ENCODE measurements around the gene THRB. TPM values are rescaled to one million over a fixed set of nuclear protein-coding genes. Genes with fewer than 3 reads are reported as not detected.

The THRB gene
- total RNA-seq, 3 donors from 2014 or later, result not detected

- DNase-seq (no peak), ATAC-seq (no peak)
- H3K36me3 Mint-ChIP-seq (ENCODE audit: insufficient read depth), result no peaks in the 10 kb centered on the region
- no peak overlapping the region for H3K4me3 Mint-ChIP-seq
- no peaks in the 10 kb centered on the region for H3K4me1 Mint-ChIP-seq (ENCODE audit: low read depth)
- peaks cover 10% of the 10 kb centered on the region for H3K9me3 Mint-ChIP-seq
- no peaks in the 10 kb centered on the region for H3K27me3 Mint-ChIP-seq (ENCODE audit: low read depth)
These were observed 177.7 kb downstream of the THRB start for GRCh38 chr3:24316887-24317383.

DNA sequence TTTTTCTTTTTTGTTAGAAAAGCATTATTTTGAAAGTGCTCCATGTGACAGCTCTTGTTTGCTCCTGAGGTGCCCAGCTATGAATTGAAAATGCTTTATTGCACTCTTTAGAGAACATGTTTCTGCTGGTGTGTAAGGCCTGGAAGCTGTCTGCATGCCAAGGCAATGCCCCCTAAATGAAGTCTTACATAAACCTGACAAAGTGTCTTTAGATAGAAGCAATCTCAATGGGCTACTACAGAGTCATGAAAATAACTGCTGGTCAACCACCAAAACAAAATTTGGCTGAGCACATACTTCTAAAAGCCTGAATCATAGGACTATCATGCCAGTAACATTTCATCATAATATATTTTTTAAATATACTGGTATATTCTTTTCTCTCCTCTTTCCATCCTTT, 178.7 kb downstream of the THRB start:
- H3K4me3 Mint-ChIP-seq, result no peak overlapping the region
- H3K36me3 Mint-ChIP-seq (ENCODE audit: insufficient read depth), result no peaks in the 10 kb centered on the region
- H3K9me3 Mint-ChIP-seq, result peaks cover 10% of the 10 kb centered on the region
- no peak for DNase-seq
- no peaks in the 10 kb centered on the region for H3K4me1 Mint-ChIP-seq (ENCODE audit: low read depth)
- ATAC-seq, result no peak
- no peaks in the 10 kb centered on the region for H3K27me3 Mint-ChIP-seq (ENCODE audit: low read depth)

DNA sequence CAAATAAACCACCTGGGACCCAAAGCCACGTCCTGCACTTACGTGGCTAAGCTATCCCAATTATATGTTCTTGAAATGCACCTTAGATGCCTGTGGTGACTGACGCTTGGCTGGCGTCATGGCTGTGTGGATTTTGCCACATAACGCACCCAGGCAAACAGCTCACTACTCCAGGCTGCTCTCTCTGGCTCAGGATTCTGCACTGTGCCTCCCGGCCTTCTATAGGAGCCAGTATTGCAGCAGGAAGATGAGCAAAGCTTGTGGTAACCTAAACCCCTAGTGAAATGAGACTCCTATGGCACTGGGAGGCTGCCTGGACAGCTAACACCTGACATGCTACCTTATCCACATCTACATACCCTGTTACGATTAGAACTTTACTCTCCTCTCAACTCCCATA, 179.3 kb downstream of the THRB start:
- peaks cover 10% of the 10 kb centered on the region for H3K9me3 Mint-ChIP-seq
- no peaks in the 10 kb centered on the region for H3K27me3 Mint-ChIP-seq (ENCODE audit: low read depth)
- H3K4me3 Mint-ChIP-seq, result no peak overlapping the region
- H3K4me1 Mint-ChIP-seq (ENCODE audit: low read depth), result no peaks in the 10 kb centered on the region
- ATAC-seq (no peak), DNase-seq (no peak)
- H3K36me3 Mint-ChIP-seq (ENCODE audit: insufficient read depth), result no peaks in the 10 kb centered on the region

GRCh38 chr3:24311881-24312280, 182.8 kb downstream of the THRB start:
- no peaks in the 10 kb centered on the region for H3K9me3 Mint-ChIP-seq
- no peak for ATAC-seq
- no peaks in the 10 kb centered on the region for H3K36me3 Mint-ChIP-seq (ENCODE audit: insufficient read depth)
- H3K27me3 Mint-ChIP-seq (ENCODE audit: low read depth), result no peaks in the 10 kb centered on the region
- H3K4me3 Mint-ChIP-seq, result no peak overlapping the region
- H3K4me1 Mint-ChIP-seq (ENCODE audit: low read depth), result no peaks in the 10 kb centered on the region
- no peak for DNase-seq

DNA sequence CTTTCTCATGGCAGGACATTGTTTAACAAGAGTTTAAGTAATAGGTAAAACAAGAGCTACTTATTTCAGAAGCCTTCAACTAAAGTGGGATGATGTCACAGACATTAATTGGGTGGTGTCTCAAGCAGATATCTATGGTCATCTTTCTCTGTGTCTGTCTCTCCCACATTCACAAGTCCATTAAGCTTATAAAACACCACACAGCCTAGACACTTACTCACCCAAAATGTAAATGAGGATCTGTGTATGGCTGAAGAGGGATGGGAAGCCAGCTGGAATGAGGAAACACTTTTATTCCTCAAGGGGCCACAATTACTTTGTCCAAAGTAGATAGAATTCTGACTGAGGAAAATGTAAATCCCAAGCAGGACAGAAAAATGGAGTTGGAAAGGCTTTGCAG, 183.8 kb downstream of the THRB start:
- no peaks in the 10 kb centered on the region for H3K27me3 Mint-ChIP-seq (ENCODE audit: low read depth)
- ATAC-seq (no peak), DNase-seq (no peak)
- H3K4me1 Mint-ChIP-seq (ENCODE audit: low read depth), result no peaks in the 10 kb centered on the region
- no peaks in the 10 kb centered on the region for H3K36me3 Mint-ChIP-seq (ENCODE audit: insufficient read depth)
- no peak overlapping the region for H3K4me3 Mint-ChIP-seq
- H3K9me3 Mint-ChIP-seq, result no peaks in the 10 kb centered on the region

DNA sequence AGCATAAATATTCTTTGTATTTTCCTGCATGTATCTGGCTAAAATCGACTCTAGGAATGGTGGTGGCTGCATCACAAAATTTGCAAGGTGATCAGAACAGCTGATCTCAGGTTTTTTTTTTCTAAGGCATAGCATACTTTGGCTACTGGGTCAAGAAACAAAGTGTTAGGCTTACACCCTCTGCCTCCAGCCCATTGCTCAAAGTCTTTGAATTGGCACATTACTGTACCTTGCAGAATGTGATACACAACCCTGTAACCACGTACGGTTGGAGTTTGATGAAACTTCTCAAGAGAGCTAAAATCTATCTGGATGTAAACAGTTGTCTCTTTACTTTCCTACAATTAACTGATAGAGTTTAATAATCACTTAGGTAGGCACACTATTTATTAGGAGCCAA, 188.1 kb downstream of the THRB start:
- H3K4me1 Mint-ChIP-seq (ENCODE audit: low read depth), result no peaks in the 10 kb centered on the region

DNA sequence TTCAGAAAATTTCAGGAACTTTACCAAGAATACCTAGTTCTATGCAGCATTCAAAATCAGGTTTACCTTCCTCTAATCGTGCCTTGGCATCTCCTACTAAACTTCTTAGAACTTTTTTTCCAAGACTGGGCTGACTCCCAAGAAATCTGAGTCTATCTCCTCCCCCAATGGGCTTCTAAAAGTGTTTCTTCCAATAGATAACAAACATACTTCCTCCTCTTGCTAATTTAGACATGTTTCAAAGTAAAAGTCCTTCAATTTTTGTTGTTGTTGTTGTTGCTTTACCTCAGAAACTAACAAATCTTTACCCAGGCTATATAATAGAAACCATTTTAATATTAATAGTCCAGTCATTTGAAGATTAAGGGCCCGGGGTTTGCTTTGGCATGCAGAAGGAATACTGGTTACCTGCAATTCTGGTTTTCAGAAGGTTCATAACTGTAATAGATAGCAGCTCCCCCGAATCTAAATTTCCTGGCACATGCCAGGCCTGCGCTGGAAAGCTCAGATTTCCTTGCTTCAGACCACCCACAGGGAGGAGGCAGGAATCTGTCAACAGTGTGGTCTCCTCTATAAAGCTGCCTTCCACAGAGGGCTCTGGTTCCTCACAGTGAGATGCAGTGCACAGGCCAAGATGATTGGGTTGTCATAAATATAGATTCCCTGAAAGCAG, 188.7 kb downstream of the THRB start:
- no peak for DNase-seq
- no peak for ATAC-seq
- Mint-ChIP-seq H3K27me3 (ENCODE audit: low read depth) (peaks cover 3% of the 10 kb centered on the region), H3K4me3 (no peak overlapping the region), H3K9me3 (no peaks in the 10 kb centered on the region), H3K36me3 (ENCODE audit: insufficient read depth) (no peaks in the 10 kb centered on the region), H3K4me1 (ENCODE audit: low read depth) (no peaks in the 10 kb centered on the region)

More for the DNA sequence above, 188.1 kb downstream of the THRB start:
- DNase-seq (no peak), ATAC-seq (no peak)
- H3K9me3 Mint-ChIP-seq, result no peaks in the 10 kb centered on the region
- H3K4me3 Mint-ChIP-seq, result no peak overlapping the region
- peaks cover 3% of the 10 kb centered on the region for H3K27me3 Mint-ChIP-seq (ENCODE audit: low read depth)
- H3K36me3 Mint-ChIP-seq (ENCODE audit: insufficient read depth), result no peaks in the 10 kb centered on the region

GRCh38 chr3:24303057-24303754, 191.4 kb downstream of the THRB start:
- Mint-ChIP-seq H3K36me3 (ENCODE audit: insufficient read depth) (no peaks in the 10 kb centered on the region), H3K4me3 (no peak overlapping the region), H3K4me1 (ENCODE audit: low read depth) (no peaks in the 10 kb centered on the region), H3K27me3 (ENCODE audit: low read depth) (peaks cover 3% of the 10 kb centered on the region), H3K9me3 (no peaks in the 10 kb centered on the region)
- DNase-seq (no peak), ATAC-seq (no peak)

DNA sequence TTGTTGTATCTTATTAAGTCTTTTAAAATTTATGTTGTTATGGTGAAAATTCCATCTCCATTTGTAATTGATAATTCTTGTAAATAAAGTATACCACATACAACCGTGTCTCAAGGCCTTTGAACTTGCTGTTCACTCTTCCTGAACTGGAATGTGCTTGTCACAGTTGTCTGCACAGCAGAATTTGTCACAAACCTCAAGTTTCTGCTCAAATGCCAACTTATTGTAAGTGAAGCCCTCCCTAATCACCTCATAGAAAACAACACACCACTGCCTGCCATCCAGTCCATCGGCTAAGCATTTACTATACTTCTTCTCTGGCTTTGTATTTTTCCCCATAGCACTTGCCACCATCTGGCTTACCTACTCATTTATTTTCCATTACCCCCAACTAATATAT, 192.3 kb downstream of the THRB start:
- DNase-seq (no peak), ATAC-seq (no peak)
- Mint-ChIP-seq H3K36me3 (ENCODE audit: insufficient read depth) (no peaks in the 10 kb centered on the region), H3K27me3 (ENCODE audit: low read depth) (peaks cover 3% of the 10 kb centered on the region), H3K4me3 (no peak overlapping the region), H3K9me3 (no peaks in the 10 kb centered on the region), H3K4me1 (ENCODE audit: low read depth) (no peaks in the 10 kb centered on the region)

DNA sequence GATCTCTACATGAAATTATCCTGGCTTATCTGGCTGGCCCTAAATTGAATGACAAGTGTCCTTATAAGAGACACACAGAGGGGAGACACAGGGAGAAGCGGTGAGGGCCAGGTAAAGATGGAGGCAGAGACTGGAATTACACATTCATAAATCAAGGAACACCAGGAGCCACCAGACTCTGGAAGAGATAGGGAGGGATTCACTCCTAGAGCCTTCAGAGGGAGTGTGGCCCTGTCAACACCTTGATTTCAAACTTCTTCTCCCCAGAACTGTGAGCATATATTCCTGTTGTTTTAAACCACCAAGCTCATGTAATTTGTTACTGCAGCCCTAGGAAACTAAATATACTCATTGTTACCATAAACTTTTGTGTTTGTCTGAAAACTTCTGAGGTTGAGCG, 193.7 kb downstream of the THRB start:
- no peaks in the 10 kb centered on the region for H3K36me3 Mint-ChIP-seq (ENCODE audit: insufficient read depth)
- H3K4me1 Mint-ChIP-seq (ENCODE audit: low read depth), result no peaks in the 10 kb centered on the region
- H3K4me3 Mint-ChIP-seq, result no peak overlapping the region
- DNase-seq (no peak), ATAC-seq (no peak)
- H3K9me3 Mint-ChIP-seq, result no peaks in the 10 kb centered on the region
- peaks cover 3% of the 10 kb centered on the region for H3K27me3 Mint-ChIP-seq (ENCODE audit: low read depth)

DNA sequence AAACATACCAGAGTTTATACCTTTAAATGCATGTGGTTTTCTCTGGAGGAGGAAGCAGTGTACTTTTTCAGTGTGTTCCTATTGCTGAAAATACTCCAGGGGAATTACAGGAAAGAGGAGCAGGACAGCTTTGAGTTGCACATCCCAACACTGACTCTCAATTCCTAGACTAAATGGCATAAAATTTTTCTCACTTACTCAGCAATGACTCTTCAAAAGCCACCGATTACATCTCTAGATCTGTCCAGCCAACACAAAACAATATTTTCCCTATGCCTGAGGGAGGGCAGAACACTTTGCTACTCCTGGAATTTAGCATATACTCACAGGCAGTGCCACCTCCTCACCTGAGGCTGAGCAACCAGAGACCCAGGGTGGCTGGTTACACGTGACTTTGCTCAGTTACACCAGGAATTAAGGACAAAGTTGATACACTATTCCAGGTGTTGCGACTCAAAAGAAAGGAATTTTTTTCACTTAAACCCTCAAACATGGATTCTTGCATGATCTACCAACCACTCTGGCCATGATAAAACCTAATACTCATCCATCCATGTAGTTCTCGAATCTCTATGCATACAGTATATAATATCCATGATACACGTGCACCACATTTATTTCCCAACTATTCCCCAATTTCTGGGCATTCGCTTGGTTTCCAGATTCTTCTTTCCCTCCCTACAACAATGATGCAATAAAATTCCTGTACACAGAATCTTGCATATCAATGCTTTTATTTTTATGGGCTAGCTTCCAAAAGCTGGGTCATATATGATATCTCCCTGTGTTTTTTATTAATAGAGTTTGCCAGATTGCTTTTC, 194.6 kb downstream of the THRB start:
- H3K27me3 Mint-ChIP-seq (ENCODE audit: low read depth), result peaks cover 3% of the 10 kb centered on the region
- no peaks in the 10 kb centered on the region for H3K36me3 Mint-ChIP-seq (ENCODE audit: insufficient read depth)
- H3K9me3 Mint-ChIP-seq, result no peaks in the 10 kb centered on the region
- H3K4me3 Mint-ChIP-seq, result no peak overlapping the region
- DNase-seq, result no peak
- H3K4me1 Mint-ChIP-seq (ENCODE audit: low read depth), result no peaks in the 10 kb centered on the region
- no peak for ATAC-seq

DNA sequence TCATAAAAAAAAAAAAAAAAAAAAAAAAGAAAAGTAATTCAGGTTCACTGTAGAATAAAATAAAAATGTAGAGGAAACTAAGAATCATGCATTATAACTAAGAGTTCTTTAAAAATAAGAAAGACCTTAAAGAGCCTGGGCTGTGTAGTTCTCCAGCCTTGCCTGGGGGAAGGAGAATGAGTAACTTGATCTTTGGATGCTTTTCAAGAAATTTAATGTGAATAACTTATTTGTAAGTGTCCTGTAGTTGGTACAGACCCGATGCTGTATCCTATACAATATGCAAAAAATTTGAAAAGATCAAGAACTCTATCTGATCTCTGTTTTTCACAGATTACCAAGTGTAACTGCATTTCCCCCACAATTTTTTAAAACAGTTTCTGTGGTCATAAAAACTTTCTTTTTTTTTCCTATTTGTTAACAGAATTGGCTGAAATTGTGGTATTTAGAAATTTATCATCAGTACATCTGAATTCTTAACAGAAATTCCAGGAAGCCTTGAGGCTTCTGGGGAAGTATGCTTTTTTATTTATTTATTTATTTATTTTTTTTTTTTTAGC, 195.3 kb downstream of the THRB start:
- DNase-seq, result no peak
- no peaks in the 10 kb centered on the region for H3K4me1 Mint-ChIP-seq (ENCODE audit: low read depth)
- H3K4me3 Mint-ChIP-seq, result no peak overlapping the region
- no peak for ATAC-seq
- H3K27me3 Mint-ChIP-seq (ENCODE audit: low read depth), result peaks cover 3% of the 10 kb centered on the region
- no peaks in the 10 kb centered on the region for H3K36me3 Mint-ChIP-seq (ENCODE audit: insufficient read depth)
- H3K9me3 Mint-ChIP-seq, result no peaks in the 10 kb centered on the region

- ATAC-seq (no peak), DNase-seq (no peak)
- Mint-ChIP-seq H3K4me3 (no peak overlapping the region), H3K27me3 (ENCODE audit: low read depth) (no peaks in the 10 kb centered on the region), H3K9me3 (peaks cover 3% of the 10 kb centered on the region), H3K36me3 (ENCODE audit: insufficient read depth) (no peaks in the 10 kb centered on the region), H3K4me1 (ENCODE audit: low read depth) (no peaks in the 10 kb centered on the region)
These were observed 198.0 kb downstream of the THRB start for GRCh38 chr3:24296441-24297205.

DNA sequence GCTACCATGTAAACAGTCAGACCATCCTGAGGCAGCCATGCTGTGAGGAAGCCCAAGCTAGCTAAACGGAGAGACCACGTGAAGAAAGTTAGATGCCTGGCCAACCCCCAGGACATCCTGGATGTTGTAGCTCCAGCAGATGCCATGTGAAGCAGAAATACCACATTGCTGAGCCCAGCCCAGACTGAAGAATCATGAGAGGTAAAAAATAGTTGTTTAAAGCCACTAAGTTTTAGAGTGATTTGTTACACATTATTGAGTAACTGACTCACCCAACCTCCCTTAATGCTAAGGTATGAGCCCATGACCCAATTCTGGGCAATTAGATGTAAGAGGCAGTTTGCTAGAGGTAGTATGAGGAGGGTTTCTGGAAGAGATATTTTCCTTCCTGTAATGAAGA, 200.5 kb downstream of the THRB start:
- H3K9me3 Mint-ChIP-seq, result peaks cover 3% of the 10 kb centered on the region
- no peaks in the 10 kb centered on the region for H3K4me1 Mint-ChIP-seq (ENCODE audit: low read depth)
- no peak for ATAC-seq
- DNase-seq, result no peak
- H3K4me3 Mint-ChIP-seq, result no peak overlapping the region
- H3K36me3 Mint-ChIP-seq (ENCODE audit: insufficient read depth), result no peaks in the 10 kb centered on the region
- no peaks in the 10 kb centered on the region for H3K27me3 Mint-ChIP-seq (ENCODE audit: low read depth)

All from activated T-cell treated with anti-CD3 and anti-CD28 coated beads, Interleukin-2, amount 50 U/mL, for 4 hours (primary cell).